Fibroblast of the conjunctiva (primary cell): ENCODE measurements around the gene TYRP1.
A peak's percentile ranks its signal among the peaks of the same experiment; 100 is the strongest.

Experiments used
- DNase-seq: peaks from one replicate; pipeline ENCODE4 v3.0.0-alpha.2; 2010; ENCODE audit warnings: low read depth

The TYRP1 gene

DNA sequence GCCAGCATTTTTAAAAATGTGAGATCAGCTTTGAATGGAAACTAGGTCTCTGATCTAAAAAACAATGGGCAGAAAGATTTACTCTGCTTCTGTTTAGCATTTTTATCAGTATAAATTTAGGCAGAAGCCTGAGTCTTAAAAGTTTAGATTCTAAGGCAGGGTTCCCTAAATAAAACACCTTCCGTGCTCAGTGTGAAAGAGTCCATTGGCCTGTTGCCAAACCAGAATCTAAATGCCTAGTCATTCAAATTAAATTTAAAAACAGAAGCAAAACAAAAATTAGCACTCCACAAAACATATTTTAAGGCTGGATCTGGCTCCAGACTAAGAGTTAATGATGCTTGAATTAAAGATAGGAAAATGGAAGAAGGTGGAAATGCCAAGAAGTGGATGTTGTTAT is 4.5 kb downstream of the TYRP1 start:
- no peak for DNase-seq

DNA sequence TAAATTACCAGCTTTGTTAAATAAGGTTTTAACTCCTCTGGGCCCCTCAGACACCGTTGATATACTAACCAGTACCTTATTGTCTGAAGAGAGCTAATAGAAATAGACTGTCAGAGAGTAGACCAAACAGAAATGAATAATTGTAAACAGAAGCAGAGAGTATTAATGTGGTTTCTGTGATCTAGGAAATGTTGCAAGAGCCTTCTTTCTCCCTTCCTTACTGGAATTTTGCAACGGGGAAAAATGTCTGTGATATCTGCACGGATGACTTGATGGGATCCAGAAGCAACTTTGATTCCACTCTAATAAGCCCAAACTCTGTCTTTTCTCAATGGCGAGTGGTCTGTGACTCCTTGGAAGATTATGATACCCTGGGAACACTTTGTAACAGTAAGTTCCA is 5.1 kb downstream of the TYRP1 start:
- no peak for DNase-seq

DNA sequence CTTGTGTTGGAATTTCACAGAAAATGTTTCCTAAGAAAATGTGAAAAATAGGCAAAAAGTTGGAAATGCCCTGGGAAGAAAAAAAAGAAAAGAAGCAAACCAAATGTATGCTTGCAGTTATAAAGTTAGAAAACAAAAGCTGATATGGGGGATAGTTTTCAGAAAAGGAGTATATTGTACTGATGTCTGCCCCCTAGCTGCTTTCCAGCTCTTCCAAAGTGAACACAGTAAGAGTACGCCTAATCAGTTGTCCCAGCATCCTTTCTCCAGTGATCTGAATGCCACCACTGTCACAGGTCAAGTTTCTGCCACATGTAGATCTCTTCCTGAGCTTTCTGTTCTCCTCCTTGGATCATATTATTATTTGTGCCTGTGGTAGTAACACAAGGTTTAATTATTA is 5.8 kb downstream of the TYRP1 start:
- DNase-seq, result no peak

DNA sequence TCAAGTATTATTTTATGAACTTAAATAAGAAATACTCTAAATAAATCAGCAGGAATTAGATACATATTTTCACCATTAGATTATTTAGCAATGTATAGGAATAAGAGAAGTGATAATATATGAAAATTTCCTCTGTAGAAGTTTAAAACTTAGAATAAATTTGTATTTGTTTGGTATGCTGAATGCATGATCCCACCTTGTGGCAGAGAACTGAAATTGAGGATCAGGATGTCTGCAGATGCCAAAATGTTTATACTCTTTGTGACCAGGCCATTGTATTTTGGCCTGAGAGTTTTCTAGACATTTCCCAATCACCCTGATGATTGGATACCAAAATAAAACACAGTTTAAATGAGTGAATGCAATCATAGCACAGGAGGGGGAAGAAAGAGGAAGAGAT is 6.3 kb downstream of the TYRP1 start:
- DNase-seq, result no peak

DNA sequence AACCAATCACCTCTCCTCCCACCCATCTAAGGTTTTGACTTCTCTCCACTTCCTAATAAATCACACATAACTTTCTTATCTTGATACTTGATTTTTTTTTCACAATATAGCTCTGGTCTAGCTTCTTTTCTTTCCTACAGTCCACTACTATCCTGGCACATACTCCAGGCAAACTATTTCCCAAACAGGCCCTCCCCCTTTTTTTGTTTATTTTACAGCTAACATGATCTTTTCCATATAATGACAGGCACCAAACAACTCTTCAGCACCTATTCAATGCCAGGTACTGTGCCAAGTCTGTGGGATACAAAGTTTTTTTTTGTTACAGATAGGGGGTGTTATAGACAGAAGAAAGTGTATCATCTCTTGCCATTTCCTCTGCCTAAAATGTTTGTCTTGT is 7.9 kb downstream of the TYRP1 start:
- DNase-seq, result no peak

DNA sequence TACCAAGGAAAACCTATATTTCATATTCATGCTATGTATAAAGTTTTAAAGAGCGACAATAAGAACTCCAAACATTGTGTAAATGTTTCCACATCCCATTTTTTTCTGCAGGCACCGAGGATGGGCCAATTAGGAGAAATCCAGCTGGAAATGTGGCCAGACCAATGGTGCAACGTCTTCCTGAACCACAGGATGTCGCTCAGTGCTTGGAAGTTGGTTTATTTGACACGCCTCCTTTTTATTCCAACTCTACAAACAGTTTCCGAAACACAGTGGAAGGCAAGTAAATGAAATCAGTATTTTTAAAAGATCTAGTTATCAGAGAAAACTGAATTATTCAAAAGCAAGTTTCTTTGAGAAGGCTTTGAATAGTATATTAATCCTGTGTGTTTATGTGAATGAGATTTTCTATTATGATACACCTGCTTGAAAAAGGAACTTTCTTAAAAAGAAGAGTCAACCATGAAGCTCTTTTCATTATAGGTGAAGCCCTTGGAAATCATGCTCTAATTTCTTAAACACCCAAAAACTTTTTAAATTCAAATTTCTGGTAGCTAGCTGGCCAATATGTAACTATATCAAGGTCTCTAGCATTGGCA is 9.1 kb downstream of the TYRP1 start:
- DNase-seq, result peak; percentile 34

DNA sequence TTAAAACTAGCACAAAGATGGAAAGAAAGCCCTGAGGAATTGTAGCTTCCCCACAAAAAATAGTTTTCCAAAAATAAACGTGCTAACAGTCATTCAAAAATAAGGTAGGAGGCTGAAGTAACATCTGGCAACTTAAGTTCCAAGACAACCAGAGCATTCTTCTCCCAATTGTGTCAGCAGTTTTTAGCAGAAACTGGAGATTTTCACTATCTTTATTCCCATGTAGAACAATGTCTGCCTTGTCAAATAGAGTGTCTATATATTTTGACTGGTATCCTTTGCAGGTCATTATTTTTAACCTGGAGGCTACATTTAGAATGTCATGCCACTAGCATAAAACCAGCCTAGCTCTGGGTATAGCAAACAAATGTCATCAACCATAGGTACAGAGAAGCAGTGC is 10.8 kb downstream of the TYRP1 start:
- no peak for DNase-seq

DNA sequence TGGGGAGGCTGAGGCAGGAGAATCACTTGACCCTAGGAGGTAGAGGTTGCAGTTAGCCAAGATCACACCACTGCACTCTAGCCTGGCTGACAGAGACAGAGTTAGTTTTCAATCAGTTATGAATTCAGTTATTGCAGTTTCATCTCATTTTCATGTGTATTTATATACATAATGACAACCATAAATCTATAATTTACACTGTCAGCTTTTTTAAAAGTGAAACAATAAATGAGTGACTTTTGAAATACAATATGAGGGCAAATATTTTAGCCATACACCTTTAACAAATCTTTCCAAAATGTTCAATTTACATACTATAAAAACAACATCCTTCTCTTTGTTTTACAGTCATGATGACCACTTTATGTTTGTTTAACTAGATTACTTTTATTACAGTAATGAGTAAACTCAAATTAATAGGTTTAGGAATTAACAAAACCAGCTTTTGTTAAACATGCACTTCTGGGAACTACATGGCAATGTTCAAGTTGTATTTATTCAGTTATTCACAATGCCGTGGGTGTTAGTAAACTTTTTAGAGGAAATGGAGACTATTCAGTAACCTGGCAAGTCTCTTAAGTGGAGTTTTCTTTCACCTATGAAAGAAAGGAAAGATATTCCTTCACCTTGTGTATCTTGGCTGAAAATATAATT is 12.7 kb downstream of the TYRP1 start:
- DNase-seq, result no peak

DNA sequence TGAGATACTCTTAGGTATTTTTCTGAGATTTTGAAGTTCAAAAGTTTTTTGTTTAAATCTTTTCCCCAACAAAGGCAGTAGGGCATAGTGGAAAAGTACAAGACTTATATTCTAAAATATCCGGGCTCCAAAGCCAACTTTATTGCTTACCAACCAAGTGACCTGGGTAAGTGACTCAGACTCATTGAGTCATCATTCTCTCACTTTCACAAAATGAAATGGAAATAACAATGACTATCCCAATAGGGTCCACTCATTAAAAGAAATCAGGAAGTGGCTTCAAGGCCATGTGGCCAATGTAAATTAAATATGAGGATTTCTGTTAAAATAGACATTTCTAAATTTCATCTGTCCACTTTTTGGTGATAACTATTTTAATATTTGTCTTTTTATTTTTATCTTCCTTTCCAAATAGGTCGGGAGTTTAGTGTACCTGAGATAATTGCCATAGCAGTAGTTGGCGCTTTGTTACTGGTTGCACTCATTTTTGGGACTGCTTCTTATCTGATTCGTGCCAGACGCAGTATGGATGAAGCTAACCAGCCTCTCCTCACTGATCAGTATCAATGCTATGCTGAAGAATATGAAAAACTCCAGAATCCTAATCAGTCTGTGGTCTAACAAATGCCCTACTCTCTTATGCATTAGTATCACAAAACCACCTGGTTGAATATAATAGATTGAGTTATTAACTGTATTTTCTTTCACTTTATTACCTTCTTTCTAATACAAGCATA is 15.5 kb downstream of the TYRP1 start:
- no peak for DNase-seq

DNA sequence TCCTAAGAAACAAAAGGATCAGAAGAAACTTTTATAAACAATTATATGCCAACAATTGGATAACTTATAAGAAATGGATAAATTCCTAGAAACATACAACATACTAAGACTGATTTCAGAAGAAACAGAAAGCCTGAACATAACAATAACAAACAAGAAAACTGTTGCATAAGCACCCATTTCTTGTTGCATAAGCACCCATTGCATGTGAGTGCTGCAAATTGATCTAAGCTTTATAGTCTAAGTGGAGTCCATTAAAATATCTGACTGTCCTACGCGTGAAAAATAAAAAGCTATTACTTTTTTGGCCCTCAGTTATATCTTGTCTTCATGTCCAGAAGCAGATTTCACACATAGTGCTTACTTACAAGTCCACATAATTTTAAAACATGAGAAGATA is 19.3 kb downstream of the TYRP1 start:
- no peak for DNase-seq

DNA sequence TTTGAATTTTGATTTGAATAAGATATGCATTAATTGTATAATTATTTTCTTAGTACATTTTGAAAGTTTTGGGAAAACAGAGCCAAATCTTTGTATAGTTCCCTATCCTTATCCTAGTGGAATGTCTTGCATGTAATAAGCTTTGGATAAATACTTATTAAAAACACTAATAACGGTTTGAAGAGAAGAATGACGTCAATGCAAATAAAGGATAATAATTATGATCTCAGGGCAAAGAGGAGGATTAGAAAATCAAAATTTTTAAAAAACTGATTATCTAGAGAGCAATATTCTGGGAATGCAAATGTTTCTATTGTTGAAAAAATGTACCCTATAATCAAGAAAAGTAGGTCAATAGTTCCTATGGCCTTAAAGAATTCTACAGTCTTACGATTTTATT is 22.1 kb downstream of the TYRP1 start:
- no peak for DNase-seq

DNA sequence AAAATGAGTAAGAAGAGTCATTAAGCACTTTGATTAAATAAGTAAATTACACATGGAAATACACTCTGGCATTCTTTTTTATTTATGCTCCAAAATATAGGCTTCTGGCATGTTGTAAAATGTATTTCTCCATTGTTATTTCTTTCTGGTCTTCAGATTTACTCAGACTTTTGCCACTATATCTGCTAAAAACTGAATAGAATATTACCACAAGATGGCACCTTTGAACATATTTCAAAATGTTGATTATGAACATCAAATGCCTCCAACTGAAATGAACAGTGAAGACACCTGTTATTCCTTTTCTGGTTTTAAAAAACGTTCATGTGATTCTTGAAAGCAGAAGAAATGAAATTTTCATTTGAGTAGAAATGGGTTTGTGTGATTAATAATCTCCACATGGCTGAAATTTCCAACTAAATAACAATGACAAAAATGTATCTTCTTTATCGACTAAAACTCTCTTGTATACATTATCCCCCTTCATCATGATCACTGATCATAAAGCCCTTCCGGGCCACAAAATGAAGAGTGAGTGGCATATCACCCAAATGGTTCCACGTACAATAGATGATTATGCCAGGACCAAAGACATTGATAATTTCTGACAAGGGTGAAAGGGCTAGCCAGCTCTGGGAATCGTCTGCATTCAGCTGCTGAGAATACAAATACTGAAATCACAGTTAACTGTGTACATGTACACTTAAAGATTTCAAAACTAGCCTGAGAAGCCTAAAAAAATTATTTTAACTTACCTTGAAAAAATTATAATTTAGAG is 23.8 kb downstream of the TYRP1 start:
- no peak for DNase-seq

DNA sequence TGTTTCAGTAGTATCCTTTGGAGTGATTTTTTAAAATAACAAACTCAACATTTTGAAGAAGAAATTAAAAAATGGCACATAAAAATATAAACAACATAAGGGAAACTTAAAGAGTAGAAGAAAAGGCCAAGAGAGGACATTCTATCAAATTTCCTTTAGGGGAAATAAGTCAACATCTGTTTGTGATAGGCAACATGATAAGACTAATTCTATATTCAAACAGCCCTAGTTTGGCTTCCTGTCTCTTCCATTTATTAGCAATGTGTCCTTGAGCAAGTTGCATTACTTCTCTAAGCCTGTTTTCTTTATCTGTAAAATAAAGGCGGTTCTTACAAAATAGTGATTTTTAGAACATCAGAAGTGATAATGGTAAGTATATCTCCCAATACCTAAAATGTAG is 24.7 kb downstream of the TYRP1 start:
- DNase-seq, result no peak

DNA sequence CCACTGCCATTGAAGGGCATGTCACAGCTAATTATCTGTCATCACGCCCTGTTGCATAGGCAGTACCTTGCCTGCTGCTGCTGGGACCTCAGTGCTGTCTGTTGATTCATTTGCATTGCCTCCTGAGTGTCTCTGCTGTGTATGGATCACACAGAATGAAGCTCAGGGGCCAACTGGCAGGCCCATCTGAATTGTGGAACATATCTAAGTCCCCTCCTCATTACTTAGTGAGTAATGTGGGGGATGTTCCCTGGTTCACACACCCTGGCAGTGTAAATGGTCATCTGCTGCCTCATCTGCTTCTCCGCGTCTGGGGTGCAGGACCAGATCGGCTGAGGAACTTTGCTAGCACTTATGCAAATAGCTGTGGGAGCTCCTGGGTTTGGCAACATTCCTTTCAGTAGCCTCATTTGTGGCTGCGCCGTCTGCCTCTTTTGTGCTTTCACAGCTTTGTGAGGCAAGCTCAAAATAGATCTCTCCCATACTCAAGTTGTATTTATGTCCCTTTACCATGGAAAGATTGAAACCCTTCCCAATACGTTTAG is 25.4 kb downstream of the TYRP1 start:
- DNase-seq, result no peak

DNA sequence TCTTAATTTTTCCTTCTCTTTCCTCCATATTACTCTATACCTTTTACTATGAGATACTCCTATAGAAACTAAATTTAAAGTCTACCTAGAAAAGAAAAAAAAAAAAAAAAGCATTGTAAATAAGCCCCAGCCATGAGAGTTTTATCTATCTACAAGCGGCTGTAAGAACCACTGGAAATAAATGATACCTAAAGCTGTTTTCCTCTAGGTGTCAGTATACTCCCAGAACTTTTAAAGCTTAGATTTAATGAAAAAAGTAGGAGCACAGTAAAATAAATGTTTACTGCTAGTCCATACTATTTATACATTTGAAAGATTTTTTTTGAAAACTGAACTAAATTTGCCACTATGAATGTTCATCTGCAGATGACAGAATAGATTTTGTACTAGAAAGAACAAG is 26.2 kb downstream of the TYRP1 start:
- DNase-seq, result peak; percentile 46

DNA sequence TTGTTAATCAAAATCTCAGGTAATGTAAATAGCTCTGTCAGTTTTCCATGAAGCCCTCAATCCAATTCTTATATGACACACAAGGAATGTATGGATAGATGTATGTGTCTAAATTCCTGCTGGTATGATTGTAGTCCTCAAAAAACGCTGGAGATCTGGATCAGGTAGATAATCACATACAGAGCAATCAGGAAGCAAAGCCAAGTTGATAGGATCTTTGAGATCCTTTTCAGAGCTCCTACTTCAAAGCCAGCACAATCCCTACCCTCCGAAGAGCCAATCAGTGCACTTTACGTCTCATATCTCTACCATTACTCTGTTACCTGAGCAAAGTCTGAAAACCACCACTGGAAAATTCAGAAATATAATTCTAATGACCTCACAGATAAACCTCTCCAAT is 27.4 kb downstream of the TYRP1 start:
- no peak for DNase-seq

DNA sequence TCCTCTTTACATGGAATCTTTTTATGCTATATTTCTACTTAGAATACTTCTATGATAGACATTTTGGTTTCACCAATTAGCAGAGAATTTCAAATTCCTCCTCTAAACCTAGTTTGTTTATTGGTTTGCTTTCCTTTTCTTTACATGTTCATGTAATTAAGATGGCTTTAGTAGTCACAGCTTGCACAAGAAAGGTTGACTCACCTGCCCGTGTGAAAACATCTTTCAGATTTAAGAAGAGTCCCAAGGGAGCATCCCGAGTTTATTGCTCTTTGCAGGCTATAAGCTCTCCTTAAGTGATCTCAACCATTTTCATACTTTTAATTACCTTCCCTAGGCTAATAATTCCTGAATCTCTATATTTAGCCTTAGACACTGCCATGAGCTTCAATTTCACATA is 28.9 kb downstream of the TYRP1 start:
- DNase-seq, result no peak

DNA sequence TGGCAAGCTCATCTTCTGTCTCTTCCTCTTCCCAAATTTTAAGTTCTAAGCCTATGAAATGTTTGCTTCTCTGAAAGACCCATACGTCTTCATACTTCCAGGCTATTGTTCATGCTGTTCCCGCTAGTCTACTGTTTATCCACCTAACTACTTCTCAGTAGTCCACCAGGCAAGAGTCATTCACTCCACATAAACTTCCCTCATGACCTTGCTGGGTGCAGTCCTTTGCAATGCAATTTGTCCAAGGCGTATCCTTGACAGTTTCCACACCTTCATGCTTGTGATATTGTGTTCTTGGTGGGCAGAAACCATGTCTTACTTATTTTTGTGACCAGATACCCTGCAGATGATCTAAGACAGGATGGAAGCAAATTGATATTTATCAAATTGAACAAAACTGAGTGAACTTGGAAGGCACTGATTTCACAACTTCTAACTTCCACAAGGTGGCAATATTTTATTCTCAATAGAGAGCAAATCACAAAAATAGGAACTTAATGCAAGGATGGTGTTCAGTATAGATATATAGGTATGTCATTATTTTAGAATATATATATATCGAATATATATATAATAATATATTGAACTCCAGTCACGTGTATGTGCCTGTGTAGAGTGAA is 30.3 kb downstream of the TYRP1 start:
- DNase-seq, result peak; percentile 33

DNA sequence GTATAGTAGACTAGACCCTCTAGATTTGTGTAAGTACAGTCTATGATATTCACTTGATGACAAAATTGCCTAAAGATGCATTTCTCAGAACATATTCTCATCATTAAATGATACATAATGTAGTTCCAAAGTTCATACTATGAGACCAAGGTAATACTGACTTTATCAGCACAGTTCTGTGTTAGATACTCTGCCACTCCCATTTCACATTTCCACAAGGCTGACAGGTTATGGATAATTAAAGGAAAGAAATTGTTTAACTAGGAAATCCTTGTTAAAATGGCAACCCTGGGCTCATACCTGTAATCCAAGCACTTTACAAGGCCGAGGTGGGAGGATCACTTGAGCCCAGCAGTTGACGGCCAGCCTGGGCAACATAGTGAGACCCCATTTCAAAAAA is 33.6 kb downstream of the TYRP1 start:
- no peak for DNase-seq

DNA sequence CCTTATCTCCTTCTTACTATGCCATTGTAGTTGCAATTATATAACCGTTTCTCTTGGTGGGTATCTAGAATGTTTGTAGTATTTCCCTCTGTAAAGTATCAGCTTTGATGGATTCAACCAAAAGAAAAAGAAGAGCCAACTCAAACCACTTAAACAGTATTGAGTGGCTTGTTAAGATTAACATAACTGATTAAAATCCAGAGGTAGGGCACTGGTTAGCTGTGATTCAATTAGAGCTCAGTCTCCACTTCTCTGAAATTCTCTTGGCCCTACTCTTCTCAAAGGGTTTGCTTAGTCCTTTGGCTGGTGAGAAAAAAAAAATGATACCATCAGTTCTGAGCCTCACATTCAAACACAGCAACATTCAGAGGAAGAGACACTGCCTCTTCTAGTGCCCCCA is 37.0 kb downstream of the TYRP1 start:
- no peak for DNase-seq

DNA sequence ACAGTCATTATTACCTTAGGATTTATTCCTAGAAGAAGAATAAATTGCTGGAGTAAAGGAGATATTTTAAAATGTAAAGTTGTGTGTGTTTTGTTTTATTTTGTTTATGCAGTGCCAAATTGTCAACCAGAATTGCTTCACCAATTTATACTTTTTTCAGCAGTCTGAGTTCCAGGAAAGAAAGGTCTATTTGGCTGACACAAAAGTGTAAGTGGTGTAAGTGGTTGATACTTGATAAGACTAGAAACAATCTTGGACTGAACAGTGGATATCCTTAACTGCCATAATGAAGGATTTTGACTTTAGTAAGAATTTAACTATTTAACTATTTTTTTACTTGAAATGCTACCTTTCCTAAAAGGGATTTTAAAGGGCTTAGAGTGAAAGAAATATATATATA is 37.7 kb downstream of the TYRP1 start:
- DNase-seq, result no peak

DNA sequence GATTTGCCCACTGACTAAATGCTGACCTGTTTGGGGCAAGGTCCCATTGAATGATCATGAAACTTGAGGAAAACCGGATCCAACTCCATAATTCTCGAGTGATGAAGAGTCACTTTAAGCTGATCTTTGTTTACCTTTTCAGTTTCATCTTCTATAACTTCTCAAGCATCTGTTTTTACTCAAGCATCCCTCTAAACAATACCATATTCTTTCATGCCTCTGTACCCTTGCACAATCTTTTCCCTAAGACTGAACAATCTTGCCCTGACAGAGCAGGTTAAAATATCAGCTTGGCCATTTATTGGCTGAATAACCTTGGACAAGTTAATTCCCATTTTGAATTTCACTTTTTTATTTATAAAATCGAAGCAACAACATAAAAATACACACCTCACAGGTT is 39.8 kb downstream of the TYRP1 start:
- DNase-seq, result no peak
